Brain pericyte (primary cell): ENCODE data around the gene PRPF40B.
"Not testable (repeated sequence)": the region's sequence is repeated elsewhere in the genome, so short reads cannot be mapped to it uniquely, and the experiment has no call there.

ENCODE experiments used
- DNase-seq: peaks from one replicate; pipeline ENCODE4 v3.0.0-alpha.2; 2012; ENCODE audit warnings: low read depth, low spot score

Gene PRPF40B

DNA sequence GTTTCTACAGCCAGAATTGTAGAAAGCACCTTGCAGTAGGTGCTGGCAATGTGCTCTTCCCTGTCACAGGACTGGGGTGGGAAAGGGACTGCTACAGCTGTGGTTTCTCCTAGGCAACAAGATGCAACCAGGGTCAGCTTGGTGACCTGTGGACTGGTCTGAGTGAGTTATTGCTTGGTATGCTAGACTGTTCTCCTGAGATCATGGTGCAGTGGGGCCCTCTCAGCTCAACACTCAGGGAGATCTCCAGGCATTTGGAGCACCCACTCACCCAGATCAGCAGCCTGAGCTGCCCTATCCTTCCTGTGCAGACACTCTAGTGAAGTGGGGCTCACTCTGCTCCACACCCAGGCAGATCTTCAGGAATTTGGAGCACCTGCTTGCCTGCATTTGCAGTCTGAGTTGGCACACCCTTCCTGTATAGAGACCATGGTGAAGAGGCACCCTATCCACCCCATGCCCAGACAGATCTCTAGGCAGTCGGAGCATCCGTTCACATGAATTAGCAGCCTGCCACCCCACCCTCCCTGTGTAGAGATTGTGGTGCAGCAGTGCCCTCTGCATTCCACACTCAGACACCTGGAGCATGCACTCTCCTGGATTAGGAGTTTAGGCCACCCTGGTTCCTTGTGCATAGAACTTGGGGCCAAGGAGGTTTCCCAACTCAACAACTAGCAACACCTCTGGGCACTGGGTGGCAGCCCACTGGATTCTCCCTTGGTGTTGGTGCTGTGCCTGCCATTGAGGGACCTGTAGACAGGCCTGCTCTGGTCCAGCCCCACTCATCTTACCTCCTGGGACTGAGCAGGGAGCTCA, 14.1 kb upstream of the PRPF40B start:
- no peak for DNase-seq

DNA sequence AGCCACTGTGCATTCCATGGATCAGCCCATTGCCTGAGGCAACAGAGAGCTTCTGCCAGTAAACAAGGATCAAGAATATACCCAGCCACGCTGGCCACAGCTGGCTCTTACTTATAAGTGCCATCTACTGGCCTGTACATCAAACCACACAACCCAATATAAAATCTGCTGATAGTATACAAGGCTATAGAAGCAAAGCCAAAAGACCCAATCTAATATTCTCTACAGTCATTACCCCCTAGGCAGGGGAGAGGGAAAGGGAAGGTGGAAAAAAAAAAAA, 13.5 kb upstream of the PRPF40B start:
- DNase-seq, result no peak

DNA sequence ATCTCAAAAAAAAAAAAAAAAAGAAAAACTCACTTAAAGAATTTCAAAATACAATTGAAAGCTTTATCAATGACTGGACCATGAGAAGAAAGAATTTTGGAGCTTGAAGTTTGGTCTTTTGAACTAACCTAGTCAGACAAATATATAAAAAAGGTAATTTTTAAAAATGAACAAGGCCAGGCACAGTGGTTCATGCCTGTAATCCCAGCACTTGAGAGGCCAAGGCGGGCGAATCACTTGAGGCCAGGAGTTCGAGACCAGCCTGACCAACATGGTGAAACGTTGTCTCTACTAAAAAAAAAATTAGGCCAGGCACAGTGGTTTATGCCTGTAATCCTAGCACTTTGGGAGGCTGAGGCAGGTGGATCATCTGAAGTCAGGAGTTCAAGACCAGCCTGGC, 12.6 kb upstream of the PRPF40B start:
- not testable (repeated sequence) for DNase-seq

DNA sequence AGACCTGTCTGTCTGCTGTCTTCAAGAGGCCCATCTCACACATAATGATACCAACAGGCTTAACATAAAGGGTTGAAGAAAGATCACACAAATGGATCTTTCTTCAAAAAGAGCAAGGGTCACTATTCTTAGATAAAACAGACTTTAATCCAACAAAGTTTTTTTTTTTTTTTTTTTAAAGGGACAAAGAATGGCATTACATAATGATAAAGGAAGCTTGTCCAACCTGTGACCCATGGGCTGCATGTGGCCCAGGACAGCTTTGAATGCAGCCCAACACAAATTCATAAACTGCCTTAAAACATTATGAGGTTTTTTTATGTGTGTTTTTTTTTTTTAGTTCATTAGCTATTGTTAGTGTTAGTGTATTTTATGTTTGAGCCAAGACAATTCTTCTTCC, 11.2 kb upstream of the PRPF40B start:
- DNase-seq, result no peak

DNA sequence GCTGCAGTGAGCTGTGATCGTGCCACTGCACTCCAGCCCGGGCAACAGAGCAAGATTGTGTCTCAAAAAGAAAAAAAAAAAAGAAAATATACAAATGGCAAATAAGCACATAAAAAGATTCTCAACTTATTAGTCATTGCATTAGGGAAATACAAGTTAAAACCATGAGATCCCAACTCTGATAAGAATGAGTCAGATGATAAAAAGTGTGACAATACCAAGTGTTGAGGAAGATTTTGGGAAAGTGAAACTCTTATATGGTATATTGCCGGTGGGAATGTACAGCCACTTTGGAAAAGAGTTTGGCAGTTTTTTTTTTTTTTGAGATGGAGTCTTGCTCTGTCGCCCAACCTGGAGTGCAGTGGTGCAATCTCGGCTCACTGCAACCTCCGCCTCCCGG, 7.6 kb upstream of the PRPF40B start:
- DNase-seq, result no peak

DNA sequence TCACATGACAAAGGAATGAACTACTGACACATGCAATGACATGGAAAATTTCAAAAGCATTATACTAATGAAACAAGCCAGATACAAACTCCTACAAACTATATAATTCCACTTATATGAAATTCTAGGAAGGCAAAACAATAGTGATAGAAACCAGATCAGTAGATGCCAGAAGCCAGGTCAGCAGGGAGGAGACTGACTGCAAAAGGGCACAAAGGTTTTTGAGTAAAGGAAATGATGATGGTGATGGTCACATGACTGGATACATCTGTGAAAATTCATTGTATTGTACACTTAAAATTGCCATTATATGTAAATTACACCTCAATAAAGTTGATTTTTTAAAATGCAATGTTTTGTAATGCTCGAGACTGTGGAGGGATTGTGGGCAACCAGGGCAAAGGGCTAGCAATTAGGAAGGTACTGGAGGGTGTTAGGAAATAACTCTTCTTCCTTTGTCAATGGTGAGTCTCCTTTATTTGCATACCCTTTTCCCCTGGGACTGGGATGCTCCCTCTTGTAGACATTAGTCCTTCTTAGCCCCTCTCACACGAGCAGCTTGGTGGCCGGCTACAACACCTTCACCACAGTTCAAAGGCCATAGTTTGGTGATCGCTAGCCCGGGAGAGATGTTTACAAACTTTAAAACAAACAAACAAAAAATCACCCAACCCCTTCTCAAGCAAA, 6.7 kb upstream of the PRPF40B start:
- DNase-seq, result no peak

DNA sequence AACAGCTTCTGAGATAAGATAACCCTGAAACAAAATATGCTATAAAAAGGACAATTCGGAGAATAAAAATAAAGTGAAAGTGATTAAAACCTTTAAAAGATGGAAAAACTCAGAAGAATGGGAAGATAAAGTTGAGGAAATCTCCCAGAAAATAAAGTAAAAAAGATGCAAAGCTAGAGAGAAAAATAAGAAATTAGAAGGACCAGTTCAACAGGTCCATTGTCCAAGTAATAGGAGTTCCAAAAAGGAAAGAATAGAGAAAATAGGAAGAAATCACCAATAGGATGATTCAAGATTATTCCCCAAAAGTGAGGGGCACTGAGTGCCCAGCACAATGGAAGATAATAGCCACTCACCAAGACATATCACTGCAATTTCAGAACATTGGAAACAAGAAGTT, 4.8 kb upstream of the PRPF40B start:
- DNase-seq, result no peak

DNA sequence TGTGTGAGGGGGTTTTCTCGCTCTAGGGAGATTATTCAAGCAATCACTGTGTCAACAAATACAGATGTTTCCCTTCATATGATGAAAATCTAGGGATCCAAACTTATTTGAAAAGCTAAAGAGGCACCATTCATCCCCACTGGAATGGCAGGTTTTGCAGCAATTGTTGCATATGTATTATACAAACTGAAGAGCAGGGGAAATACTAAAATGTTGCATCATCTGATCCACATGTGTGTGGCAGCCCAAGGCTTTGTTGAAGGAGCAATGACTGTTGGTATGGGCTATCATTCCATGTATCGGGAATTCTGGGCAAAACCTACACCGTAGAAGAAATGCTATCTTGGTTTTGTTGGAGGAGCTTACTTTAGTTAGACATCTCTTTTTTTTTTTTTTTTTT, 4.1 kb upstream of the PRPF40B start:
- DNase-seq, result no peak

DNA sequence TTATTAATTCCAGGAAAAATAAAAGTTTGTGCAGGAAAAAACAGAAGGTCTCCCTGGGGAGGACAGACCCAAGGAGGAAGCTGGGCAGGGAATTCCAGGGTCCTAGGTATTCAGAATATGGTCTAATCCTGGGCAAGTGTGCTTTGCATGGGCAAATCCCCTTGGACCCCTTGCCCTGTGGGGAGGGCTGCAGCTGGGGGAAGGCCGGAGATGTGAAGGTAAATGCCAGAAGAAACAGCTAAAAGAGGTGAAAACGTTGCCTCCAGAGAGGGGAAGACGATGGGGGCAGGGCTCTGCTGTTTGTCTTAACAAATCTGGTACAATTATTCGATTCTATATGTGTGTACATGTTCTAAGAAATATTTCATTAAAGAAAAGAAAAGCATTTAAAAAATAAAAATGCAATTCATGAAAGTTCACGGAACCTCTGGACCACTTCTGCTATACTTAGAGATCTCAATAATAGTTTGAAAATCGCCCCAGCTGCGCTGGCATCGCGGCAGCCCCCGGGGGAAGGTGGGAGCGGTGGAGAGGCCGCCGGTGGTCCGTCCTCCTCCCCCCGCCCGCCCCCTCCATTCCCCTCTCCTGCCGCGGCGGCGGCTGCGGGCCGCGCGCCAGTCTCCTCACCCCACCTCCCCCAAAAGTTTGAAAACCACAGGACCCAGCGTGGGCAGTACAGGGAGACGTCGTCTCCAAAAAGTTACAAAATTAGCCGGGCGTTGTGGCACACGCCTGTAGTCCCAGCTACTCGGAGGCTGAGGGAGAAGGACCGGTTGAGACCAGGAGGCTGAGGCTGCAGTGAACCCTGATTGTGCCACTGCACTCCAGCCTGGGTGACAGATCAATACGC, 1.5 kb upstream of the PRPF40B start:
- no peak for DNase-seq

DNA sequence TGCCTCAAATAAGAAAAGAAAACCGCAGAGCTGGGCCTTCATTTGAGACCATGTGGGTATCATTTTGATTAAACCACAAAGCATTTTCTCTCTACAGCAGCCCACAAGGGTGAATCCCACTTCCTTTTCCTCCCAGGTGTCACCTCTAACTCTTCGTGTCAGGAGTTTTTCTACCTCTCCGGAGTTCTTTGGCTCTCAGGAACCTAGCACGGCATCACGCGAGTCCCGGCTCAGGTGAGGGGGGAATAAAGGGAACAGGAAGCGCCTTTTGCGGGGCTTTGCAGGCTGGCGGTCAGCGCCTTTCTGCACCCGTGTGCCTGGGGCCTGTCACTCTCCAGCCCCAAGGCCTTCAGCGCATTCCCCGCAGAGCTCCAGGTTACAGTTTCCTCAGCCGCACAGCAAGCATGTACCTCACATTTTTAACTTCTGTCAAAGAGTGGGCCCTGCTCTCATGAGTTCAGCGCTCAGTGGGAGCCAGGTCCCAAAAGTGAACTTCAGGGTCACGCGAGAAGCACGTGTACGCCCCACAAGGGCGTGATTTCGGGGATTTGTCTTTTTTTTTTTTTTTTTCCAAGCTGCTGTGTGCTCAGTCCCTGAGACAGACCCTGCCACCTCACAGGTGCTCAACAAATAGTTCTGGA, 740 bp upstream of the PRPF40B start:
- DNase-seq, result no peak

DNA sequence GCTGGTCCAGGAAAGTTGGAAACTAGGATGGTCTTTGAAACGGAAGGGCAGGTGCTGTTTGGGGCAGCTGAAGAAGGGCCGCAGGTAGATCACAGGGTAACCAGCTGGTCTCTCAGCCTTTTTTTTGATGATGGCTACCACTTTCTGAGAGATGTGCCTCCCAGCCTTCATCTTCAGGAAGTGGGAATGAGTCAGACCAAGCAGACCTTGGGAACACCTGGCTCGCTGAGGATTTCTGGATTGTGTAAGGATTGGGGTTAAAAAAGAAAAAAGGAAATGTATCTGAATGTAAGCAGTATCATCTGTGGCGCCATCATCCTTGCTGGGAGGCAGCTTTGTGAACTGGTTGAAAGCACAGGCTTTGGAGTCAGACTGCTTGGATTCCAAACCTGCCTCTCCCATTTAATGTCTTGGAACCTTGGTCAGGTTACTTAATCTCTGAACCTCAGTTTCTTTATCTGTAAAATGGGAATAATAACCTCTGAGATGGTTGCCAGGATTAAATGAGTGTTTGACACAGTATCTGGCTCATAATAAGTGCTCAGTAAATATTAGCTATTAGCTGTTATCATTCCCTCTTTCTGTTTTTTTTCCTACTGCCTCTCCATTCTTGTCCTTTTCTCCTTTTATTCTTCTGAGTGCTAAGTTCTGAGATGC, 1.7 kb downstream of the PRPF40B start:
- no peak for DNase-seq

DNA sequence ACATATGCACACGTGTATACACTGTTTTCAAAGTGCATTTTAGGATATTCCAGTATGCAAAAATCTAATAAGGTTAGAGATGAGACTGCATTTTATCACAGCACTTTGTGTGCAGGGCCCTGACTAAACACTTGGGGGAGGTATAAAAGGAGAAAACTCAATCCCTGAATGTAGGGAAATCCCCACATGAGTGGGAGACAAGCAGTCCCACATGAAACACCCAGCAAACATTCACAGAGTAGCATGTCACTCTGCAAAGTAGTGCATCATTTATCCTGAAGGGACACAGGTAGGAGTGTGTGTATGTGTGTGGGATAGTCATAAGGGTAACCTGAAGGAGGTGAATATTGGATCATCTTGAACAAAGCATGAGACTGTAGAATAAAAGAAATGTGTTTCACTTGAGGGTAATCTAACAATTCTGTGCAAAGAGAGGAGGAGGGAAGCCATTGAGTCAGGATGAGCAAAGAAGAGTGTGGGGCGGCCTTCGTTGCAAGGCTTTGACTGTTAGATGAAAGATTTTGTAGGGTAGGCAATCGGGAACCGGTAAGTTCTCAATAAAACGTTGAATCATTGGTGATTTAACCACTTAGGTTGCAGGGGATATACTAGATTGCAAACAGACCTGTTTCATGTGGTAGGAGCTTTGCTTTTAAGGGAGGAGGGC, 2.9 kb downstream of the PRPF40B start:
- no peak for DNase-seq

DNA sequence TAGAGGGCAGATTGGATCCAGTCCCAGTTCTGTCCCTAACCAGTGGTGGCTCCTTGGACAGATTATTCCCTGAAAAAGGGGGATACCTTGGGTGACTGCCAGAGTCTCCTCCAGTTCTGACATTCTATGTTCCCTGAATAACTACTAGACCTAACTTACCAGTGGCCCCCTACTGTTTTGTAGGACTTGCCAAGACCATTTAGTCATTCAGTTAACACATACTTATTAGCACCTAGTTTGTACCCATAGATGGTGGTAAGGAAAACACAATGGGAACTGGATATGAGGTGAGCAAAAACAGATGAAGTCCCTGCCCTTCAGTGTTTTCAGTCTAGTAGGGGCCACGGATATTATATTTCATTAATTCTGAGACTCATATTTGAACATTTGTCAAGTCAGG, 3.5 kb downstream of the PRPF40B start:
- DNase-seq, result no peak

DNA sequence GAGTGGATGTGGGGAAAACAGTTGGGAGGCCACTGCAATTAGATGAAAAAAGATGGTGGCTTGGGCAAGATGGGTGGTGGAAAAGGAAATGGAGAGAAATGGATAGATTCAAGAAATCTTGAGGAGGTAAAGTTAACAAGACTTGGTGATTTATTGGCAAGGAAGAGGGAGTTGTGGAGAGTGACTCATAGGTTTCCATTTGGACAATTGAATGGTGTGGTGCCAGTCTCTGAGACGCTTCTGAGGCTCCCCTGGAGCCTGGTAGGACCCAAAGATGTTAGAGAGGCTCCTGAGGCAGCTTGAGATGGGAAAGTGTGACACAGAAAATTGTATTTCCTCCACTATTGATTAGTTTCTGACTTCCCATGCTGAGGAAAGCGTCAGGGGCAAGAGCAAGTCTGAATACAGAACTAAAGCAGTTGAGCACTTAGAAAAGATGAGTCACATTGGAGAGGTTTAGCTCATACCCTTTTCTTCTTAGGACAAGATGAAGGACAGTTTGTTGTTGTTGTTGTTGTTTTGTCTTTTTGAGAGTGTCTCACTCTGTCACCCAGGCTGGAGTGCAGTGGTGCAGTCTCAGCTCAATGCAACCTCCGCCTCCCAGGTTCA, 4.5 kb downstream of the PRPF40B start:
- DNase-seq, result no peak

DNA sequence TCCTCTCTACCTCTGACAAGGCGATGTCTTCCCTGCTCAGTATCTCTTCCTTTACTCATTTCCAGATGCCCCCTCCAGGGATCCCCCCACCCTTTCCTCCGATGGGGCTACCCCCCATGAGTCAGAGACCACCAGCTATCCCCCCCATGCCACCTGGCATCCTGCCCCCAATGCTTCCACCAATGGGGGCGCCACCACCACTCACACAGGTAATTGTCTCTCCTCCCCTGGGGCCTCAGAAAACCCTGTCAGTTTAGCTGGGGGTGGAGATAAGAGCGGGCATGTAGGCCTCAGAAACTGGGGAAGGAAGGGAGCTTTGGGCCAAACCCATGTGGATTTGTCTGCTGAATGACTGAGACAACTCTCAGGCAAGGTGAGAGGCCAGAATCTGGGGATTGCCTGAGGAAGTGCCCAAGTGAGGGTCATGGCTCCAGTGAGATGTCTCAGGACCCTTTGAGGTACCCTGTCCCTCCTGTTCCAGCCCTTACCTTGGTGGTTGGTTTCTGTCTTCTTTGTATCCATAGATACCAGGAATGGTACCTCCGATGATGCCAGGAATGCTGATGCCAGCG, 8.1 kb downstream of the PRPF40B start:
- DNase-seq, result no peak

DNA sequence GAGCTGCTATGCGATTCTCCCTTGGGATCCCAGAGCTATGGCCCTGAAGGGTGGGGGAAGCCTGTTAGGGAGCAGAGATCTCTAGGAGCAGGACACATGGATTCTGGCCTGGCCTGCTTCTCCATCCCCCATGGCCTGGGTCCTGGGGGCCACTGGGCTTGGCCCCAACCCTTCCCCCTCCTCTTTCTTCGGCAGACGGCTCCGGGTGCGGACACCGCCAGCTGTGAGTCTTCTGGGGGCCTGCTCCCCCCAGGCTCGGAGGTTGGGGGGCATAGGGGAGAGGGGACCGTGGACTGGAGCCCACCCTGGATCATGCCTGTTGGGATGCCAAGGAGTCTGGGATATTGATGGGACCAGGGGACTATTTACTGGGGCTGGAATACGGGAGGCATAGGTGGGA, 9.0 kb downstream of the PRPF40B start:
- no peak for DNase-seq

DNA sequence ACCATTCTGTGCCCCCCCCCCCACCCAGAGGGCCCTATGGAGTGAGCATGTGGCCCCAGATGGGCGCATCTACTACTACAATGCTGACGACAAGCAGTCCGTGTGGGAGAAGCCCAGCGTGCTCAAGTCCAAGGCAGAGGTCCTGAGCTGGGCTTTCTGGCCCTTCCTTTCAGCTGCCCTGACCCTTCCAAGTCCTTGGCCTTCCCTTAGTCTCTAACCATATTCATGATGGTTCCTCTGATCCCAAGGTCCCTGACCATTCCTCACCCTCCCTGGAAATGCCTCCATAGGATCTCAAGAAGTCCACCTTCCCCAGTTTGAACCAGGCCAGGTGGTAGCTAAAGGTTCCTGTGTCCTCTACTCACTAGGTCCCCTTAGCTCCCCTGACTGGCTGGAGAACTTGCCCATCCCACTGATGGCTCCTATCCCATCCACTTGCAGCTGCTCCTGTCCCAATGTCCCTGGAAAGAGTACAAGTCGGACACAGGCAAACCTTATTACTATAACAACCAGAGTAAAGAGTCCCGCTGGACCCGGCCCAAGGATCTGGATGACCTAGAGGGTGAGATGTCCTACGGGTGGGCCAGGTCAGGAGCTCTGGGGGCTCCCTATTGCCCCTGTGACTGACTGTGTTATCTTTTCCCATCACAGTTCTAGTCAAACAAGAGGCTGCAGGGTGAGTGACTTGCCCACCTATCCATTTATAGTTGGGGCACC, 9.8 kb downstream of the PRPF40B start:
- DNase-seq, result no peak

DNA sequence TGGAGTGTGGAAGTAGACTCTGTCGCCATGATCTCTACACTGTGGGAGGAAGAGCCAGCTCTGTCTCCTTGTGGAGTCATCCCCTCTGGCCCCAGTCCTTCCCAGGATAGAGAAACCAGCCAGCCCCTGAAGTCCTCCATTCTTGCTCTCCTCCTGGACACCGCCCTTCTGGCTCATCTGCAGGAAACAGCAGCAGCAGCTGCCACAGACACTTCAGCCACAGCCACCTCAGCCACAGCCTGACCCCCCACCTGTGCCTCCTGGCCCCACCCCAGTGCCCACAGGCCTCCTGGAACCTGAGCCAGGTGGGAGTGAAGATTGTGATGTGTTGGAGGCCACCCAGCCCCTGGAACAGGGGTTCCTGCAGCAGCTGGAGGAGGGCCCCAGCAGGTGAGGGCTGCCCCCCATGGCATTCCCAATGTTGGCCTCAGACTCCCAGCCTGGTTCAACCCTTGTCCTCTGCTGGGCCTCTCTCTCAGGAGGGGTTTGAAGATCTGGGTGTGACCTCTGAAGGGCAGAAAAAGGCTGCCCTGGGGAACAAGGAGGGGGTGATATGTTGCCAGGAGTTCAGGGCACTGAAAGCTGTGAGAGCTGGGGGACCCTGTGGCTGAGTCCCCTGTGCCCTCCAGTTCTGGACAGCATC, 10.5 kb downstream of the PRPF40B start:
- no peak for DNase-seq

DNA sequence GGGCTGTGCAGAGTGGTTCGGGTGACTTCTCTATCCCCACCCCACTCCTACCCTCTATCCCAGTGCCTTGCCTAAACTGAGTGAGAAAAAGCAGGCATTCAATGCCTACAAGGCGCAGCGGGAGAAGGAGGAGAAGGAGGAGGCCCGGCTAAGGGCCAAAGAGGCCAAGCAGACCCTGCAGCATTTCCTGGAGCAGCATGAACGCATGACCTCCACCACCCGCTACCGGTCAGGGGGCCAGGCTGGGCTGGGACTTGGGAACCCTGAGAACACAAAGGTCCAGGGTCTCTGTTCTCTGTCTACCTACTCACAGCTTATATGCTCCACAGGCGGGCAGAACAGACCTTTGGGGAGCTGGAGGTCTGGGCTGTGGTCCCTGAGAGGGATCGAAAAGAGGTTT, 11.7 kb downstream of the PRPF40B start:
- no peak for DNase-seq
